DMS53 treated with DMSO at 0.1 percent for 48 hours (cell line): ENCODE data around the gene PIK3C3.
"Not testable (repeated sequence)": the region's sequence is repeated elsewhere in the genome, so short reads cannot be mapped to it uniquely, and the experiment has no call there.

Source experiments
- DNase-seq: peaks from one replicate; lab custom pipeline; 2025; ENCODE audit not compliant: unreplicated experiment; lab: John Stamatoyannopoulos, UW

PIK3C3 gene

DNA sequence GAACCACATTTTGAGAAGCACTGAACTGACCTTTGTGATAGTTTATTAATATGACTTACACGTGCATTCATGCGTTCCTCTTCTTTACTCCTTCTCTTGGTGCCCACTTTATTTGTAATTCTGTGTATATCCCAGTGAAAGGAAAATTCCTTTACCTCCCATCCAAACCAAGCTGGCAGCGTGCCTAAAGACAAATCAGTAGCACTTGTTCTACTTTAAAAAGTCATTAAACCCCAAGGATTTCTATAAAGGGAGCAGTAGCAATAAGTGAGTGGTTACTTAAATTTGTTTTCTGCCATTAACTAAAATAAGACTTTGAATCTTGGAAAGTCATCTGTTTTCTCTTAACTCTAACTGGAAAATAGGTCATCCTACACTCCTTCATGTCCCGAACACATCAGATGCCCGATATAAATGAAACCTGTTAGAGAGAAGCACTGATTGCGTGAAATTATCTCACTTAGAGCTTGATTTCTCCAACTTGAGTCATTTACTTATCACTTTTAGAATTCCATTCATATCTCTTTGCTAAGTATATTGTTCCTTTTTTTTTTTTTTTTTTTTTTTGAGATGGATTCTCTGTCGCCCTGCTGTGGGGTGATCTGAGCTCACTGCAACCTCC lies 10.7 kb downstream of the PIK3C3 start:
- DNase-seq: no peak

DNA sequence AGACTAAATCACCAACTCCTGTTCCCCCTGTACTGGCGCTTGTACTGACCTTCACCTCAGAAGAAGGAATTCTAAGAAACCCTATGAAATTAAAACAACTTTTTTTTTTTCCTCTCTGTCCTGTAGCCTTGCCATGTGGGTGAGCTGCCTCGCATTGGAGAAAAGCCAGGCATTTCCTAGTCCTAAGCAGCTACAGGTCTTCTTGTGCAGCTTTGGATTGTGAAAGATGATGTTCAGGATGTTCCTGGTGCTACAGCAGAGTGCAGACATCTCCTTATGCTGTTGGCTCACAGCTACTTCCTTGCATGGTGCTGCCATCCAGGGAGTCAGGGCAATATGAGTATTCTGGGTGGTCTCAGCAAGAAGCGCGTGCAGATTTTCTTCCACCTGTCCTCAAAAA lies 11.9 kb downstream of the PIK3C3 start:
- no peak for DNase-seq

DNA sequence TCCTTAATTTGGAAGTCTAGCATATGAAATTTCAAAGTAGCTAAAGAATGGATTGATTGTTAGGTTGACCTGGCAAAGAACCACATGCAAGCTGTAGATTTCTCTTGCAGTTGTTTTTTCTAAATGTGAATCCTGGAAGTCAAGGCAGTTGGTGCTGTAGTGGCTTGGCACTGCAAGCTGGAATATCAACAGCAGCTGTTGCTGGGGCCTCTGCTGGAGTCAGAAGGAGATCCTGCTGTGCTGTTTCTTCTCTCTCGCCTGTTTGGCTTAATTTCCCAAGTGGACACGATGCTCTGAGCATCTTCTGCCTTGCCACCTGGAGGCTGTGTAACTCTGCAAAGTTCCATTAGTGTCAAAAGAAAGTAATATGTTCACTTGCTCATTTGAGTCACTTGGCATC lies 12.6 kb downstream of the PIK3C3 start:
- DNase-seq: no peak

DNA sequence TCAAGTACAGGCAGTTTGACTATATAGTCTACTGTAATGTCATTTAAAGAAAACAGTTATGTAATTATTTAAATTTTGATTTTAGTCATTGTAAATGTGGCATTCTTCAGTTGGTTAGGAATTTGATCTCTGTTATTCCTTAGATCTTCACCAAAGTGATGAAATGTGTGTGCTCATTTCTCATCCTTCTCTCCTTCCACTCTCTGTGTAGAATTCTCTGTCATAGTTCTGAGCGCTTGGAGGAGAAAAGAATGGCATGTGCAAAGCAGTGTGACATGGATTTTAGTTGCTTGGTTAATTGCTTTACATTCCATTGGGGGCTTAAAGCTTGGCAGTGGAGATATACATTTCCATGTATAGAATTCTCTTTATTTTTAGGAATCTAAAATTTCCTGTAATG lies 14.8 kb downstream of the PIK3C3 start:
- DNase-seq: no peak

DNA sequence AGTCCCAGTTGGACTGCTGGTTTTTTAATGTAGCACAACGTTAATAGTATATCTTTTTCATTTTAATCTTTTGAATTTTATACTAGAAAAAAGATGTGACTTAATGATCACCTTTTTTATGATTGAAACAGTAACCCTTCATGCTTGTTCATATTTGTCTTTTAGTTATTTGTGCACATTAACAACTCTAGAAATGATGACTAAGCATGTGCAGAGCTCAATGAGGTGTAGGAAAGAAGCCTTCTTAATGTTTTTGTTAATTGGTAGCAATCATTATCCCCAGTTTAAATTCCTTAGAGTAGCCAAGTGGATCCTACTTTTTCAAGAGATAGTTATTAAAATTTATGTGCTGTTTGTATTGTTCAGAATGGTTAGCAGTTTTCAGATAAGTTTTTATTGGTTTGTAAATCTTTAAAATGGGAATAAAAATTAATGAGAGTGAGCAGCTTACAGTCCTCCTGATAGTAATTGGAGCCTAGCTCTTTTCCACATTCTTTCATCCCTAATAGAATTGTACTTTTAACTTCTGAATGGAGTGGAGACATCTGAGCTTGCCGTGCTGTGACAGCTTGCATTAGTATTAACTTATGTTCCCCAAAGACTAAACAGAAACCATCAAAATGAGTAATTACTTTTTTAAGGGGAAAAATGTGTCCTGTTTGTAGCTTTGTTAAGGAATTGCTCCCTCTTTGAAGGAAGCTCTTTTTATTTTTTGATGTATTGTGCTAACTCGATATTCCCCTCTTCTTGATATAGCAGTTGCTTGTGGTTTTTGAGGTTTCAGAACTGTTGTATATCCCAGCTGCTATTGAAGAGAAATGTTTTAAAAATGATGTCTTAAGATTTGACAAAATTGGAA lies 17.3 kb downstream of the PIK3C3 start:
- DNase-seq: no peak

DNA sequence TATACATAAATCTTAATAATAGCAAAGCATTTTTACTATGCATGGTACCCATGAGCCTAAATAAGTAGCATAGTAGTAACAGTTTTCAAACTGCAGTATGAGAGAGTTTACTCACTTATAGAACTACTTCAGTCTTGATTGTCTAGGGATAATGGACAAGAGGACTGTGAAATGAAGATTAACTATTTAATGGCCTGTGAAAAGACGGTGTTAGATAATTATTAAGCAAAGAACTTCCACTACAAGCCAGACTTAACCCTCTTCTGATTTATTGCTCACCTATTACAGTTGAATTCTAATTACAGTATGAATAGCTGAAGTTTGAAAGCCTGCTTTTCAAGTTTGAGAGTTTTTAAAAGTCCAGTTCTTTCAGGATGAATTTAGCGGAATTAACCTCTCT lies 18.9 kb downstream of the PIK3C3 start:
- DNase-seq: no peak

DNA sequence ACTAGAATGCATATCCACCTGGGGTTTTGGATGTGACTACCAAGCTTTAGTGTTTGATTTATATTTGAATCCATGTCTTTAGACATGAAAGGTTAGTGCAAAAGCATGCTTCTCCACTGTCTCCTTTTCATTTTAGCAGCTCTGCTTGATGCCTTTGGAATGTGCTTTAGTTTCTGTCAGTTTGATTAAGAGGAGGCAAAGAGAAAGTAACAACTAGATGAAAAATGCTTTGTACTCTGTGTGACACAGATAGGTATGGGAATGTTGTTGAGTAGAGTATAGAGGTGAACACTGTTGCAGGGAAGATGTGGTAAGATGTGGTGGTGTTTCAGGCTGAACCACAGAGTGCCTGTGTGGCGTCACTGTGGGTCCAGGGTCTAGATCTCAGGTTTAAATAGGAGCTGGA lies 19.8 kb downstream of the PIK3C3 start:
- no peak for DNase-seq

DNA sequence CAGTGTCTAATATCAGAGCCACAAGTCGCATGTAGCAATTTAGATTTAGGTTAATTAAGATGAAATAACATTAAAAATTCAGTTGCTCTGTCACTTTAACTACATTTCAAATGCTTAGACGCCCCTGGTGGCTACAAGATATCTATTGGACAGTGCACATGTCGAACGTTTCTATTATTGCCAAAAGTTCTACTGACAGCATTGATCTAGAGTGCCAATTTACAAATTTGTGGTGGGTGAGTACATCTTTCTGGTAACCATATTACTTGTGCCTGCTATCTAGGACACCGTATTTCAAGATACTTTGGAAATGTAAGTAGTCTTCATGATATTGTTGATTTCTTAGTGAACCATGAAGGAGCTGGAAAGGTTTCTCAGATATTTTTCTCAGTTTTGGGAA lies 20.2 kb downstream of the PIK3C3 start:
- no peak for DNase-seq

DNA sequence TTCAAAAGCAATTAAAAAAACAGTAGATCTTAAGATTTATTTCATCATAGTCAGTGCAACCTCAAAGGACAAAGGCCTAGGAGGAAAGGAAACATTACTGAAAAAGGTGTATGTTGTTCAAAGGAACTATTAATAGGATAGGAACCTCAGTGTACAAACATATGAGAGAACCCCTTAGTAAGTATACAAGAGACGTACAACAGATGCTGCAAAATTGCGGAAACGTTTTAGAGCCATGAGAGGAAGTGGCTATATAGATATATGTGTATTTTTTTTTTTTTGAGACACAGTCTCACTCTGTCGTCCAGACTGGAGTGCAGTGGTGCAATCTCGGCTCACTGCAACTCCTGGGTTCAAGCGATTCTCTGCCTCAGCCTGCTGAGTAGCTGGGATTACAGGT lies 22.2 kb downstream of the PIK3C3 start:
- DNase-seq: no peak

DNA sequence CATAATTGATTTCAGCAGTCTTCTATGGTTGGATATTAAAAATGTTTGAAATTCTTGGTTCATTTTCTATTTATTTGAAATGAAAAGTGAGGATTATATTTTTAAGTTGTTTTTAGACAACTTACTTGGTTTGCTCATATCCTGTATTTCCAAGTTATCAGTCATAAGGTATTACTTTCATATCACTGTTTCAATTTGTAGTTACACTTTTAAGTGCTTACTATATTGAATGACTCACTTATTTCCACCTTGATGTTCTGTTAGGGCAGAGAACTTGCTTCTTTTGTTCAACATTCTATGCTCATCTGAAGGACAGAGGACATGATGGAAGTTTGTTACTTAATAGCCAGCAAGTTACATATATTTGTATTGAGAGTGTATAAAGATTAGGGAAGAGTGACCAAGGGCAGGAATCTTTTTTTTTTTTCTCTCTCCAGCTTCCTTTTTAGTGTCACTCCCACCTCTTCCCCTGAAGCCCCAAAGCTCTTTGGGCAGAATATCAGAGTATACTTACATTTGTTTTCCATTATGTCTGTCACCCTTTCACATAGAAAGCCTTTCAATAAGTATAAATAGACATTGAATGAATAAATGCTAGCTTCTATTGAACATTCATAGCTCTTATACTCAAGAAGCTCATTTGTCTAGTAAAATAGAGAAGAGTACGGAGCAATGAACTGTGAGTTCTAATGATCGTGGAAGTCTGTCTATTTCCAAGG lies 28.1 kb downstream of the PIK3C3 start:
- no peak for DNase-seq

DNA sequence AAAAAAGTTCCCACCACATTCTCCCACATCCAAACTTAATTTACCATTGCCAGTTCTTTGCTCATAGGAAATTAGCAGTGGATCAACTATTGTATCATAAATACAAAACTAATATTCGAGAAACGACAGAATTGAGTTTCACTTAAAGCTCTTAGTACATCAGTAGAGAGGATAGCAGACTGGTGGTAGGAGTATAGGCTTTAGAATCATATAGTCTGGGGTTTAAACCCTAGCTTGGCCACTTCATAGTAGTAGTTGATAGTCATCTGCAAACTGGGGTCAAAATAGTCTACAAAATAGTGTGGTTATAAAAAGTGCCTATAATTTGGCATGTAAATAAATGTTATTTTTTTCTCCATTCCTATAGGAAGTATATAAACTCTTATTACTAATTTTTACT lies 30.9 kb downstream of the PIK3C3 start:
- DNase-seq: no peak

DNA sequence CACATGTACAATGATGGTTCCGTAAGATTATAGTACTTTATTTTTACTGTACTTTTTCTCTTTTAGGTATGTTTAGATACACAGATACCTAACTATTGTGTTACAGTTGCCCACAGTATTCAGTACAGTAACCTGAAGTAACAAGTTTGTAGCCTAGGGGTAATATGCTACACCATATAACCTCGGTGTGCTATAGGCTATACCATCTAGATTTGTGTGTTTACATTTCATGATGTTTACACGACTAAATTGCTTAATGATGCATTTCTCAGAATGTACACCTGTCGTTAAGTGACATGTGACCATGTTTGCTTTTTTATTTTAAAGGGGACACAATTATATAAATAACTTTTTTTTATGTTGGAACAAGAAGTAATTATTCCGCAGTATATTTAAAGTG lies 34.5 kb downstream of the PIK3C3 start:
- DNase-seq: no peak

DNA sequence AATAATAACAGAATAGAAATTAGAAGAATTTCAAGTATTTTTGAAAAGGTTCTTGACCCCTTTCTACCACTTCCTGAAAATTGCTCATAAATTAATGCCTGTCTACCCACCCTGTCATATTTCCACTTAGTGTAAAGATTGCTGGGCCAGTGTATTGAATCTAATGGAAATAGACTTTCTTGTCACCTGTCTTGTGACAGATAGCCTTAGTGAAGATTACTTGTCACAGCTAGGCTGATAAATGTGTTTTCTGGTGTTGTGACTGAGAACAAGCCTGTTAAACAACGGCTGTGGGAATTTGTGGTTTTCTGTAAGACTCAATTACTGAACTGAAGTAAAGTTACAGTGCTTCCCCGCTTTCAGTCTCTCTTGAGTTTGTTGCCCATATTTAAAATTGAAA lies 37.0 kb downstream of the PIK3C3 start:
- no peak for DNase-seq

DNA sequence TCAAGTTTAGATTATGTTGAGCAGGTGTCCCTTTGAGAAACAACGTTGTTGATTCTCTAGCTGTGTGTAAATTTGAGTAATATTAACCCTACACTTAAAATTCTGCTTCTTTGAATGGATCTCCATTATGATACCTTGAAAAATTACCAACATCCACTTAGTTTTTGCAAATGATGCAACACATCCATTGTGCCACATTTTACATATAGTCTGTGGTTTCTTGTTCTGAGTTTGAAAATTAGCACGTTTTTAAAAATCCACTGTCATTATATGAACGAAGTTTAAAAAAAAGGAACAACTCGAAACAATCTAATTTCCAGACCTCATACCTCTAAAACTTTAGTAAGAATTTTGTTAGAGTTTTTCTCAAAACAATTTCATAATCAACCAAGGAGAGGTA lies 37.7 kb downstream of the PIK3C3 start:
- DNase-seq: no peak

DNA sequence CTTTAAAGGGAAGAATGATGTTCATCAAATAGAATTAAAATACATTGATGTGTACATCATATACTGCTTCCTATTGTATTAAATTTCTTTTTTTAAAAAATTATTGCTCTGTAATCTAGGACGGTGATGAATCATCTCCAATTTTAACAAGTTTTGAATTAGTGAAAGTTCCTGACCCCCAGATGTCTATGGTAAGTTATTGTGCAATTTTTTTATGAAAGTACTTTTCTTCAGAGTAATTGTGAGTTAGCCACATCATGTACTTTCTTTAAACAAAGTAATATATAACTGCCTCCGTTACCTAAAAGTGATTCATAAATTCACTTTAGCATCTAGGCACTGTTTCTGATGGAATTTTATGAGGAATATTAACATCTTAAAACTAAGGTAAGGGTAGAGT lies 38.1 kb downstream of the PIK3C3 start:
- DNase-seq: no peak

DNA sequence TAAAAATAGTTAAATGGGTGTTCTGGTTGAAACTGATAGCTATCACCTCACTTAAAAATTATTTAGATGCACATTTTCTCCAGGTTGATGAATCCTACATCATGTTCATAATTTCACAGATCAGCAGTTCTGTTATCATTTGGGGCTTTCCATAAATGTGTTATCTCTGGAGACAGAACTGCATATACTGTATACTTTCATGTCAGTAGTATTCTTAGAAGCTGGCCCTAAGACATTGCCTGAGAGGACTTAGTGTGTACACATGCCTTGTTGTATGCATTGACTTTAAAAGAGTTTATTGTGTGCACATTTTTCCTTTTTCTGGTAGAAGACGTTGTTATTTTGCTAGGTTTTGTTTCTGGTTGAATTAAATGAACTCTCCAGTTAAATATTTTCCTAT lies 41.0 kb downstream of the PIK3C3 start:
- DNase-seq: no peak

DNA sequence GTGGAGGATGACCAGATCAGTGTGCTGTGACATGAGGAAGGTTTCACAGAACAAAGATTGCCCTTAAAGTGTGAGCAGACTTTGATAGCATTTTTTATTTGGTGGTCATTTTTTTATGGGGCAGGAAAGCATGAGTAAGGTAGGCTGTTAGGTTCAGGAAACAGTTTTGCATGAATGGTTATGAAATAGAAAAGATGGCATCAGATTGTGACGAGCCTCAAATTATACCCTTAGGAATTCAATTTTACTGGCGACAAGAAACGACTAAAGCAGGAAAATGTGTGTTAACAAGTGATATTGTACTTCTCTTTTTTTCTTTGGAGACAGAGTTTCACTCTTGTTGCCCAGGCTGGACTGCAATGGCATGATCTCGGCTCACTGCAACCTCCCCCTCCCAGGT lies 44.7 kb downstream of the PIK3C3 start:
- DNase-seq: no peak

DNA sequence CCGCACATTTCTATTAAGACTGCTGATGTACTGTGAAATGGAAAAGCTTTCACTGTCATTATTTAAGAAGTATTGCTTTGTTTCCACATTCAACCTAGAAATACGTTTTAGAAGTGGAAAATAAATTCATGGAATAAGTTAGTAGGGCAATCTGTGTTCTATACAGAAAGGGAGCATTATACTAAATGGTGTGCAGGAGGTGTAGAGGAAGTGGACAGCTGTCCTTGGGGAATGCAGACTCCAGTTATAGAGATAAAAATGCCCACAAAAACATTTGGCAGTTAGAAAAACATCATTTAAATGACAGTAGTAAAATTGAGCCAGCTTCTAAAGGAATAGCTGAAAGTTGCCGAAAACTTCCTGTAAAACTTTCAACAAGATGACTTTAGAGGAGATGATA lies 46.8 kb downstream of the PIK3C3 start:
- no peak for DNase-seq

DNA sequence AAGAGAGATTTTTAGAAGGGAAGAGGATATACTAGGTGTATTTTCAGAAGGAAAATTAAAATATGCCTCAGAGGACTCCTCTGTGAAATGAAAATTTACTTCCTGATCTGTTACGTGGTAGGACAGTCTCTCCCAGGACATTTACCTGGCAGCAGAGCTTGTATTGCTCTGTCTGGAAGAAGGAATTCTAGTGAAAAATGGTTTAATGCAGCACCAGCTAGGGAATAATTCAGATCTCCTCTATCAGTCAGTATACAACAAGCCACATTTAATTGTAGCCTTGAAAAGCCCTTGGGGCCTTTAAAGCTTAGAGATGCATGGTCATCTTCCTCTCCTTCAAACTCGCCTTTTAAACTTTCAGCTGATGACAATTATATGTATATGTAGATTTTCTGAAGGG lies 49.6 kb downstream of the PIK3C3 start:
- DNase-seq: no peak

DNA sequence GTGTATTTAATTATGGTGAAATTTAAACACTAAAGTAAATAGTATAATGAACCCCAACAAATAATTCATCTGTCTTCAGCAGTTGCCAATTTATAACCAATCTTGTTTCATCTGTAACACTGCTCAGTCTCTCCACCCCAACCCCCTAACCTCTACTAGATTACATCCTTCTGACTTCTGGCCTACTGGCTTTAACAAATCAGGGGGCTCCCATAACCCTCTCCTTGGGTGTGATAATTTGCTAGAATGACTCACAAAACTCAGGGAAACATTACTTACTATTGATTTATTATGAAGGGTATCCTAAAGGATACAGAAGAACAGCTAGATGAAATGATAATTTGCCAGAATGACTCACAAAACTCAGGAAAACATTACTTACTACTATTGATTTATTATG lies 50.7 kb downstream of the PIK3C3 start:
- no peak for DNase-seq

DNA sequence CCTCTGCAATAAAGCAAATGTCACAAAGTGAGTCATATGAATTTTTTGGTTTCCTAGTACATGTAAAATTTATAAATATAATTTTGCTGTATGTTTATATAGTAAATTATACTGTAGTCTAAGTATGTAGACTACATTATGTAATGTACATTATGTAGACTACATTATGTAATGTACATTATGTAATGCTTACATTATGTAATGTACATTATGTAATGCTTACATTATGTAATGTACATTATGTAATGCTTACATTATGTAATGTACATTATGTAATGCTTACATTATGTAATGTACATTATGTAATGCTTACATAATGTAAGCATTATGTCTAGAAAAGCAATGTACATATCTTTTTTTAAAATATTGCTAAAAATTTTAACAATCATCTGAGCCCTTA lies 54.4 kb downstream of the PIK3C3 start:
- DNase-seq: not testable (repeated sequence)

DNA sequence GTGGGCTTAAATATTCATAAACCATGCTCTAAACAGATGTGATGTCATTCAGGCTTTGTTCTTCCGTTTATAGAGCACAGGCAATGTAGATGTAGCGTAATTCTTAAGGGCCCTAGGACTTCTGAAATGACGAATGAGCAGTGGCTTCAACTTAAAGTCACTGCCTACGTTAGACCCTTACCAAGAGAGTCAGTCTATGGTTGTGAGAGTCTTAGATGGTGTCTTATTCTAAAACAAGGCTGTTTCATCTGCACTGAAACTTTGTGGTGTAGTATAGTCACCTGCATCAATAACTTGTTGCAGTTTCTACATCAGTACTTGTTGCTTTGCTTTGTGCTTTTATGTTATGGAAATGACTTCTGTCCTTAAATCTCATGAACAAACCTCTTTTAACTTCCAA lies 56.0 kb downstream of the PIK3C3 start:
- no peak for DNase-seq
